Immature natural killer cell (primary cell): ENCODE results near the gene FOXE1. TPM values are rescaled to one million over a fixed set of nuclear protein-coding genes. Genes with fewer than 3 reads are reported as not detected.
A peak's percentile ranks its signal among the peaks of the same experiment; 100 is the strongest.

Source experiments
- DNase-seq, 3 donors: peaks; one replicate each; pipeline ENCODE4 v3.0.0; 2022; ENCODE audit warnings: mixed read lengths in 1 of 3
- H3K27ac Mint-ChIP-seq, 6 donors: one replicate each; pipeline ENCODE4 v1.8.0; 2020; ENCODE audit warnings: mixed read lengths in 6 of 6, mild to moderate bottlenecking in 5 of 6, inconsistent platforms in 4 of 6, moderate library complexity in 3 of 6
- H3K27me3 Mint-ChIP-seq, 3 donors: one replicate each; pipeline ENCODE4 v1.8.0; 2020 to 2021; ENCODE audit warnings: low read depth in 3 of 3, mild to moderate bottlenecking in 3 of 3, mixed read lengths in 3 of 3, moderate library complexity in 3 of 3, inconsistent platforms in 1 of 3
- H3K36me3 Mint-ChIP-seq, 3 donors: one replicate each; pipeline ENCODE4 v1.8.0; 2020; ENCODE audit warnings: mixed read lengths in 3 of 3, inconsistent platforms in 2 of 3, mild to moderate bottlenecking in 2 of 3
- H3K4me1 Mint-ChIP-seq, 2 donors: one replicate each; pipeline ENCODE4 v1.8.0; 2020; ENCODE audit warnings: inconsistent platforms in 2 of 2, mild to moderate bottlenecking in 2 of 2, mixed read lengths in 2 of 2, moderate library complexity in 1 of 2
- H3K4me3 Mint-ChIP-seq, 5 donors: one replicate each; pipeline ENCODE4 v1.8.0; 2020; ENCODE audit warnings: mild to moderate bottlenecking in 5 of 5, mixed read lengths in 5 of 5, inconsistent platforms in 3 of 5, moderate library complexity in 3 of 5
- H3K9me3 Mint-ChIP-seq, 6 donors: one replicate each; pipeline ENCODE4 v1.8.0; 2020; ENCODE audit warnings: mild to moderate bottlenecking in 6 of 6, mixed read lengths in 6 of 6, inconsistent platforms in 4 of 6, moderate library complexity in 3 of 6
- polyA plus RNA-seq, 3 donors: library from polyadenylated mRNA; unstranded; fragments of 300-500 nt; fragmentation: Illumina TruSeq; gene quantifications; one replicate each; pipeline ENCODE4 v1.2.3, GENCODE V29; 2021

FOXE1 gene
- polyA plus RNA-seq, 3 donors from 2014 or later: not detected

DNA sequence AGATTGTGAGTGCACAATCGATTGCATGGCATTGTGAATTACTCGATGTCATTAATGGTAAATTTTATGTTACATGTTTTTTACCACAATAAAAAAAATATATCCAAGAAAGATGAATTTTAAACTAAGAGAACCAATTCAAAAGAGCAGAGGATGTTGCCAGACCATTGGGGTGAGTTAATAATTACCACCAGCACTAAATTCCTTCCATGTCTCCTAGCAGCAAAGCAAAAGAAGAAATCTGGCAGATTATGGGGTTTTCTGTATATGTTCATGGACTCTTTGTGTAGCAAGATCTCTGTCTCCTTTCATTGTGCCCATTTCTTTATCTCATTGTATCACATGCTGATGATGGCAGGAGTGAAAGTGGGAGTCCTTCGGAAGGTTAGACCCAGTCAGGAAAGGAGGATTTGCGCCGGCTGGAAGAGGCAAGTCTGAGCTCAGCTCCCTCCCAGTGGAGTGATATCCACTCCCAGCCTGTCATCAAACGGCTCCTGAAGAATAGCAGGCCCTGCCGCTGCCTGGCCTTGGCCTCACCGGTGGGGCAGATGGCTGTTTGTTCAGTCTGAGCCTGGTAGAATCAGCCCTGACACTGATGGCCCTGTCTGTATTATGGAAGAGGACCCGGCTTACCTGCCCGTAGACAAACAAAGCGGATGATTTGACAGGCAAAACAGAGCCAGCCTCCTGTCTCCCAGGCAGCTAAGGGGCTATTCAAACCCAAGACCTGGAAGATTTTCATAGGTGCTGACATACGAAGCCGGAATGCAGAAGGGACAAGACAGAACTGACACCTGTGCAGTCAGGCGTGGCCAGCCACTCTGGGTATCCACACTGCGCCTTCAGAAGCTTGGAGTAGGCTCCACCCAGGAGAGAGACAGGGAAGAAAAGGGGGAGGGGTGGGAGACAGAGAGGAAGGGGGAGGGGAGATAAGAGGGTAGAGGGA is 21.9 kb upstream of the FOXE1 start:
- H3K27ac Mint-ChIP-seq: no peak overlapping the region
- H3K36me3 Mint-ChIP-seq: peaks cover 0 to 4% (median 0%) of the 10 kb centered on the region in 3 donors
- DNase-seq: no peak
- no peaks in the 10 kb centered on the region for H3K4me1 Mint-ChIP-seq
- H3K4me3 Mint-ChIP-seq: no peak overlapping the region
- peaks cover 6 to 28% (median 6%) of the 10 kb centered on the region in 3 donors for H3K27me3 Mint-ChIP-seq
- H3K9me3 Mint-ChIP-seq: peaks cover 0 to 2% (median 0%) of the 10 kb centered on the region in 6 donors

DNA sequence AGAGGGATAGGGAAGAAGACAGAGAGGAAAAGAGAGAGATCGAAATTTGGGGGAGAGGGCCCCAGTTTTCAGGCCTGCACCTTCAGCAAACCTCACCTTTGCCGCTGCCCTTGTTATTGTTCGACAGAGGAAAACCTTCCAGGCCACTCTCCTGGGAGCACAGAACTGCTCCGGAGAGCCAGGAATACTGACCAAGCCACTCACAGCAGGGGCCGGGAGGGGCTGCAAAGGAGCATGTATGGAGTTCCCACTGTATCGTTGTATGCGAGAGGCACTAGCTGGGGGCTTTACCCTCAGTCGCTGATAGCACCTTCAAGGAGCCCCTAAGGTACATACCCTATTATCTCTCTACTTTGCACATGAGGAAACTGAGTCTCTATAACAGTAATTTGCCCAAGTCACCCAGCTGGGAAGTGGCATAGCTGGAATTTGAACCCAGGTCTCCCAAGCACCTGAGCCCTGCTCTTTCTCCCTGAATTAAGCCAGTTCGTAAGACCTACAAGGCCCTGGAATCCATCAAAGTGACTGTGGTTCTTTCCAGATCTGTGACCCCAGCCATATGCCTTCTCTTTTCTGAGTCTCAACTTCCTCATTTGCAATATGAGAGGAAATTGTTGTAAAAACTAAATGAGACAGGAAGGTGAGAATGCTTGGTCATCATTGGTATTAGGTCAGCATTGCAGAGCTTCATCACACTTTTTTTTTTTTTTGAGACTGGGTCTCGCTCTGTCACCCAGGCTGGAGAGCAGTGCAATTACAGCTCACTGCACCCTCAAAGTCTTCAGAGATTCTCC is 21.0 kb upstream of the FOXE1 start:
- Mint-ChIP-seq H3K9me3 (peaks cover 0 to 4% (median 0%) of the 10 kb centered on the region in 6 donors), H3K4me3 (no peak overlapping the region), H3K27me3 (peaks cover 6 to 31% (median 8%) of the 10 kb centered on the region in 3 donors), H3K36me3 (peaks cover 0 to 4% (median 3%) of the 10 kb centered on the region in 3 donors), H3K27ac (no peak overlapping the region), H3K4me1 (no peaks in the 10 kb centered on the region)
- DNase-seq: no peak

GRCh38 chr9:97840521-97840920 is 12.5 kb upstream of the FOXE1 start:
- H3K4me3 Mint-ChIP-seq: no peak overlapping the region
- no peak overlapping the region for H3K27ac Mint-ChIP-seq
- DNase-seq: no peak
- peaks cover 14 to 37% (median 20%) of the 10 kb centered on the region in 3 donors for H3K27me3 Mint-ChIP-seq
- H3K36me3 Mint-ChIP-seq: peaks cover 0 to 3% (median 0%) of the 10 kb centered on the region in 3 donors
- peaks cover 0 to 4% (median 0%) of the 10 kb centered on the region in 6 donors for H3K9me3 Mint-ChIP-seq
- no peaks in the 10 kb centered on the region for H3K4me1 Mint-ChIP-seq

- peaks cover 22 to 38% (median 27%) of the 10 kb centered on the region in 3 donors for H3K27me3 Mint-ChIP-seq
- H3K4me3 Mint-ChIP-seq: no peak overlapping the region
- H3K27ac Mint-ChIP-seq: no peak overlapping the region
- H3K9me3 Mint-ChIP-seq: no peaks in the 10 kb centered on the region
- peaks cover 0 to 4% (median 0%) of the 10 kb centered on the region in 3 donors for H3K36me3 Mint-ChIP-seq
- DNase-seq: no peak
- H3K4me1 Mint-ChIP-seq: peaks cover 0 to 1% of the 10 kb centered on the region in 2 donors
Measured at GRCh38 chr9:97842960-97843359, 10.1 kb upstream of the FOXE1 start.

- no peak overlapping the region for H3K4me3 Mint-ChIP-seq
- H3K36me3 Mint-ChIP-seq: peaks cover 0 to 4% (median 3%) of the 10 kb centered on the region in 3 donors
- peaks cover 7 to 10% of the 10 kb centered on the region in 2 donors for H3K4me1 Mint-ChIP-seq
- peaks cover 24 to 41% (median 33%) of the 10 kb centered on the region in 3 donors for H3K27me3 Mint-ChIP-seq
- no peaks in the 10 kb centered on the region for H3K9me3 Mint-ChIP-seq
- DNase-seq: no peak
- H3K27ac Mint-ChIP-seq: no peak overlapping the region
Measured at GRCh38 chr9:97845130-97845529, 7.9 kb upstream of the FOXE1 start.

GRCh38 chr9:97845763-97846162 is 7.3 kb upstream of the FOXE1 start:
- Mint-ChIP-seq H3K36me3 (peaks cover 0 to 4% (median 3%) of the 10 kb centered on the region in 3 donors), H3K4me3 (no peak overlapping the region), H3K9me3 (no peaks in the 10 kb centered on the region), H3K27me3 (peaks cover 24 to 41% (median 39%) of the 10 kb centered on the region in 3 donors), H3K4me1 (peaks cover 7 to 10% of the 10 kb centered on the region in 2 donors), H3K27ac (no peak overlapping the region)
- DNase-seq: no peak

GRCh38 chr9:97846347-97846746 is 6.7 kb upstream of the FOXE1 start:
- no peak overlapping the region for H3K4me3 Mint-ChIP-seq
- peaks cover 0 to 4% (median 3%) of the 10 kb centered on the region in 3 donors for H3K36me3 Mint-ChIP-seq
- no peak overlapping the region for H3K27ac Mint-ChIP-seq
- H3K9me3 Mint-ChIP-seq: no peaks in the 10 kb centered on the region
- H3K27me3 Mint-ChIP-seq: peaks cover 28 to 46% (median 39%) of the 10 kb centered on the region in 3 donors
- H3K4me1 Mint-ChIP-seq: peaks cover 7 to 10% of the 10 kb centered on the region in 2 donors
- no peak for DNase-seq

DNA sequence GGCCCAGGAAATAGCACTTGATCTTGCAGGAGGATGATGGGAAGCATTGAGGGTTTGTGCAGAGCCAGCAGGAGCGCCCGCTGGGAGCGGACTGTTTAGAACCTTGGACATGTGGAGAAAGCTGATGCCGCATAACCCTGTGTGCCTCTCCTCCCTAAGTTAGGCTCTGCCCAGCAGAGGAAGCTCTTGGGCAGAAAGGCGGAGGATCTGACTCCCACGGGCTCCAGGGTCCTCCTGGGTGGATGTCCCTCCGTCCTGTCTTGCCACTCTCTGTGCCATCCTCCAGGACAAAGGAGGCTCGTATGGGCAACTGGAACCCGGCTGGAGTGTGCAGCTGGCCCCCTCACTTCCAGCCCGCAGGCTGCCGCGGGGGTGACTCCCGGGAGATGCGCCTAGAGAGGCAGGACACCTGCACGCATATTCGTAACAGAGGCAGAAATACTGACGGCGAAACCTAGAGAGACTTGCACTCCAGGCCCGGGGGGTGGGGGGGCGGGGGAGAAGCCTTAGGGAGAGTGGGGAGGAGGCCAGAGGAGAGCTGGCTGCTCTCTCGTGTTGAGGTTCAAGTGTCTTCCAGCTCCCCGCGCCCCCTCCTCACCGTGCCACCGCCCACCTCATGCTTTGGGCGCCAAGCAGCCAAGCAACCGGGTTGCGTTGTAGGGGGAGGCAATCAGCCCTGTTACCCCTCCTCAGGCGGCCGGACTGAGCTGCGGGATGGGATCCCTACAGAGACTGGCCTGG is 5.4 kb upstream of the FOXE1 start:
- Mint-ChIP-seq H3K27me3 (peaks cover 24 to 47% (median 33%) of the 10 kb centered on the region in 3 donors), H3K36me3 (peaks cover 0 to 4% (median 3%) of the 10 kb centered on the region in 3 donors), H3K4me1 (peaks cover 11 to 13% of the 10 kb centered on the region in 2 donors), H3K4me3 (peak overlapping the region in 2 of 5 donors; percentile 4 to 13), H3K9me3 (no peaks in the 10 kb centered on the region), H3K27ac (no peak overlapping the region)
- no peak for DNase-seq

- Mint-ChIP-seq H3K27ac (no peak overlapping the region), H3K4me1 (peaks cover 11 to 13% of the 10 kb centered on the region in 2 donors), H3K36me3 (peaks cover 0 to 4% (median 3%) of the 10 kb centered on the region in 3 donors), H3K27me3 (peaks cover 21 to 45% (median 31%) of the 10 kb centered on the region in 3 donors), H3K9me3 (no peaks in the 10 kb centered on the region), H3K4me3 (no peak overlapping the region)
- DNase-seq: no peak
Measured at GRCh38 chr9:97848215-97848479, 4.9 kb upstream of the FOXE1 start.

GRCh38 chr9:97848480-97849237 is 4.4 kb upstream of the FOXE1 start:
- peaks cover 20 to 45% (median 31%) of the 10 kb centered on the region in 3 donors for H3K27me3 Mint-ChIP-seq
- peaks cover 0 to 4% (median 3%) of the 10 kb centered on the region in 3 donors for H3K36me3 Mint-ChIP-seq
- H3K4me1 Mint-ChIP-seq: peaks cover 11 to 13% of the 10 kb centered on the region in 2 donors
- H3K9me3 Mint-ChIP-seq: no peaks in the 10 kb centered on the region
- DNase-seq: no peak
- no peak overlapping the region for H3K27ac Mint-ChIP-seq
- peak overlapping the region in 4 of 5 donors; percentile 43 to 63 (median 47) for H3K4me3 Mint-ChIP-seq

DNA sequence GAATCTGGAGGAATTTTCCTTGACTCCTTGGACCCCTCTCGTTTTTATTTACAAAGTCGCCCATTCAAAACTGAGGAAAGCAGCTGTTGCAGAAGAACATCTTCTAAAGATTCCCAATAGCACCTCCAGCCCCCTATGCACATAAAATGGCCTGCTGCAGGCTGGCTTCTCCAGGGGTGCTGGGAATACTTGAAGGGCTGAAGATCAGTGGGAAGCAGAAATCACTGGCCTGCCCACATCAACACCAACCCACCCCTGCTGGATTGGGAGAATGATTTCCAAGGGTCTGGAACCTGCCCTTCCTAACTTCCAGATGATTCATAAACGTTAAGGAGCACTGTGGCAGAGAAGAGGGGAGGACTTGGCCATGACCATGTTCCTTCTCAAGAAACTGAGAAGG is 3.0 kb upstream of the FOXE1 start:
- Mint-ChIP-seq H3K4me1 (peaks cover 11 to 16% of the 10 kb centered on the region in 2 donors), H3K27me3 (peaks cover 18 to 48% (median 32%) of the 10 kb centered on the region in 3 donors), H3K9me3 (no peaks in the 10 kb centered on the region), H3K27ac (no peak overlapping the region), H3K36me3 (peaks cover 0 to 4% (median 3%) of the 10 kb centered on the region in 3 donors), H3K4me3 (peak overlapping the region in 1 of 5 donors; percentile 14)
- DNase-seq: no peak

DNA sequence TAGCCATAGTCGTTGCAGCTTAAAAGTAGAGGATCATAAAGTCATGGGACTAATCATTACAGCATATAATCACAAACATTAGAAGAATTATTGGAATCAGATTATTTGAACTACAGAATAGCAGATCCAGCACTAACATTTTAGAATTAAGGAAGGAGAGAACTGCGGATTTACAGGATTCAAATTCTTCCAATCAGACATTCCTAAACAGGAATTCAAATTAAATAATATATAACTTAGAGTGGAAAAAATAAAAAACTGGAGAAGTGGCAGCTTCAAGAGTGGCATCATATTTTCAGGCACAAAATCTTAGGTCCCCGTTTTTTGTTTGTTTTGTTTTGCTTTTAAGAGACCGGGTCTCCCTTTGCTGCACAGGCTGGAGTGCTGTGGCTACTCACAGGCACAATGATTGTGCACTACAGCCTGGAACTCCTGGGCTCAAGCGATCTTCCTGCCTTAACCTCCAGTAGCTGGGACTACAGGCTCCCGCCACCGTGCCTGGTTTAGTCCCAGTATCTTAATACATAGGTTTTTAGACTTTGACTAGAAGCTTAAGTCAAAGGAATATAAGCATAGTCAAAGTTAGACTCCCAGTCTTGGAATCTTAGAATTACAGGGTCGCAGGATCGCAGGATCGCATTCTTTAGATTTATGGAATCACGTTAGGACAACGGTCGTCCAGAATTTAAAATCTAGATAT is 2.1 kb upstream of the FOXE1 start:
- H3K9me3 Mint-ChIP-seq: no peaks in the 10 kb centered on the region
- peak overlapping the region in 1 of 5 donors; percentile 4 for H3K4me3 Mint-ChIP-seq
- no peak for DNase-seq
- H3K4me1 Mint-ChIP-seq: peaks cover 16 to 20% of the 10 kb centered on the region in 2 donors
- H3K27ac Mint-ChIP-seq: no peak overlapping the region
- peaks cover 22 to 50% (median 39%) of the 10 kb centered on the region in 3 donors for H3K27me3 Mint-ChIP-seq
- peaks cover 0 to 4% (median 3%) of the 10 kb centered on the region in 3 donors for H3K36me3 Mint-ChIP-seq
